HL-60 (cell line): ENCODE data around the gene SUMF1.

Experiments used
- GABPA ChIP-seq: IDR thresholded peaks from 2 replicates; pipeline ENCODE4 v1.6.1; 2012; ENCODE audit warnings: low read depth
- POLR2AphosphoS5 ChIP-seq: IDR thresholded peaks from 2 replicates; pipeline ENCODE4 v1.6.1; 2012; ENCODE audit warnings: low read depth
- SPI1 ChIP-seq: IDR thresholded peaks from 2 replicates; pipeline ENCODE4 v1.6.1; 2012; ENCODE audit warnings: low read depth, mild to moderate bottlenecking, borderline replicate concordance
- TF ChIP-seq, protein P1 (sequence below): IDR thresholded peaks from one replicate; pipeline ENCODE4 v1.5.1; 2011; ENCODE audit warnings: low read length, control low read depth, inconsistent platforms; ENCODE audit not compliant: insufficient read depth
- TF ChIP-seq, protein P2 (sequence below): IDR thresholded peaks from 2 replicates; pipeline ENCODE4 v1.6.1; 2012; ENCODE audit warnings: low read depth; ENCODE audit not compliant: insufficient replicate concordance

DNA sequence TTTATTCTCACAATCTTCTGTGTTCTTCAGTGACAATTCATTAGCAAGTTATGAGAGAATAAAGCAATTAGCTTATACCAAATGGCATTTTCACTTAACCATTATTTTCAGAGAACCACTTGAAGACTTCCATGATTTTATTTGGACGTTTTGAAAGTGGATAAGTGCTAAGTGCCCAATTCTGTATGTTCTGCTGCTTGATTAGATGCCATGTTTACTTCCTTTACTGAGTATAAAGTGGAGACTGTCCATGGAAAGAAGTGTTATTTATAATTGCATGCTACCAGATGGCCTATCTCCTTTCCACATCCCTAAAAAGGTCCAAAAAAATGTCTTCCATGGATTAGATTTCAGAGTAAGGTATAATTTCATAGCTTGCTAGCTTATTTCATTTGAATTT lies 69.6 kb downstream of the SUMF1 start:
- TF ChIP-seq, protein P1, sequence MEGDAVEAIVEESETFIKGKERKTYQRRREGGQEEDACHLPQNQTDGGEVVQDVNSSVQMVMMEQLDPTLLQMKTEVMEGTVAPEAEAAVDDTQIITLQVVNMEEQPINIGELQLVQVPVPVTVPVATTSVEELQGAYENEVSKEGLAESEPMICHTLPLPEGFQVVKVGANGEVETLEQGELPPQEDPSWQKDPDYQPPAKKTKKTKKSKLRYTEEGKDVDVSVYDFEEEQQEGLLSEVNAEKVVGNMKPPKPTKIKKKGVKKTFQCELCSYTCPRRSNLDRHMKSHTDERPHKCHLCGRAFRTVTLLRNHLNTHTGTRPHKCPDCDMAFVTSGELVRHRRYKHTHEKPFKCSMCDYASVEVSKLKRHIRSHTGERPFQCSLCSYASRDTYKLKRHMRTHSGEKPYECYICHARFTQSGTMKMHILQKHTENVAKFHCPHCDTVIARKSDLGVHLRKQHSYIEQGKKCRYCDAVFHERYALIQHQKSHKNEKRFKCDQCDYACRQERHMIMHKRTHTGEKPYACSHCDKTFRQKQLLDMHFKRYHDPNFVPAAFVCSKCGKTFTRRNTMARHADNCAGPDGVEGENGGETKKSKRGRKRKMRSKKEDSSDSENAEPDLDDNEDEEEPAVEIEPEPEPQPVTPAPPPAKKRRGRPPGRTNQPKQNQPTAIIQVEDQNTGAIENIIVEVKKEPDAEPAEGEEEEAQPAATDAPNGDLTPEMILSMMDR: no peak
- TF ChIP-seq POLR2AphosphoS5 (no peak), GABPA (no peak), SPI1 (no peak)
- TF ChIP-seq, protein P2, sequence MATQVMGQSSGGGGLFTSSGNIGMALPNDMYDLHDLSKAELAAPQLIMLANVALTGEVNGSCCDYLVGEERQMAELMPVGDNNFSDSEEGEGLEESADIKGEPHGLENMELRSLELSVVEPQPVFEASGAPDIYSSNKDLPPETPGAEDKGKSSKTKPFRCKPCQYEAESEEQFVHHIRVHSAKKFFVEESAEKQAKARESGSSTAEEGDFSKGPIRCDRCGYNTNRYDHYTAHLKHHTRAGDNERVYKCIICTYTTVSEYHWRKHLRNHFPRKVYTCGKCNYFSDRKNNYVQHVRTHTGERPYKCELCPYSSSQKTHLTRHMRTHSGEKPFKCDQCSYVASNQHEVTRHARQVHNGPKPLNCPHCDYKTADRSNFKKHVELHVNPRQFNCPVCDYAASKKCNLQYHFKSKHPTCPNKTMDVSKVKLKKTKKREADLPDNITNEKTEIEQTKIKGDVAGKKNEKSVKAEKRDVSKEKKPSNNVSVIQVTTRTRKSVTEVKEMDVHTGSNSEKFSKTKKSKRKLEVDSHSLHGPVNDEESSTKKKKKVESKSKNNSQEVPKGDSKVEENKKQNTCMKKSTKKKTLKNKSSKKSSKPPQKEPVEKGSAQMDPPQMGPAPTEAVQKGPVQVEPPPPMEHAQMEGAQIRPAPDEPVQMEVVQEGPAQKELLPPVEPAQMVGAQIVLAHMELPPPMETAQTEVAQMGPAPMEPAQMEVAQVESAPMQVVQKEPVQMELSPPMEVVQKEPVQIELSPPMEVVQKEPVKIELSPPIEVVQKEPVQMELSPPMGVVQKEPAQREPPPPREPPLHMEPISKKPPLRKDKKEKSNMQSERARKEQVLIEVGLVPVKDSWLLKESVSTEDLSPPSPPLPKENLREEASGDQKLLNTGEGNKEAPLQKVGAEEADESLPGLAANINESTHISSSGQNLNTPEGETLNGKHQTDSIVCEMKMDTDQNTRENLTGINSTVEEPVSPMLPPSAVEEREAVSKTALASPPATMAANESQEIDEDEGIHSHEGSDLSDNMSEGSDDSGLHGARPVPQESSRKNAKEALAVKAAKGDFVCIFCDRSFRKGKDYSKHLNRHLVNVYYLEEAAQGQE: no peak
